ENCODE results near the gene KIF25. TPM values are rescaled to one million over a fixed set of nuclear protein-coding genes. Genes with fewer than 3 reads are reported as not detected.
A peak's percentile ranks its signal among the peaks of the same experiment; 100 is the strongest.

Gene KIF25
- total RNA-seq, 1 experiment from 2014 or later, result 0.59 TPM

GRCh38 chr6:168034537-168034936, 37.1 kb downstream of the KIF25 start:
- no peak overlapping the region for H2AFZ ChIP-seq (ENCODE audit: low read length)
- no peaks in the 10 kb centered on the region for H3K79me1 ChIP-seq (ENCODE audit: insufficient read depth, low read depth, low read length, poor library complexity, severe bottlenecking)
- H2BK20ac ChIP-seq (ENCODE audit: low read depth, low read length, poor library complexity, severe bottlenecking), result no peak overlapping the region
- H3K9me3 Mint-ChIP-seq, result peaks cover 35% of the 10 kb centered on the region in 2 experiments
- no peak overlapping the region for H3K56ac ChIP-seq (ENCODE audit: insufficient read length, low read depth, low read length)
- no peak for TF ChIP-seq CTCF (conservative IDR thresholded peaks at IDR 0.05)
- H3K14ac ChIP-seq (ENCODE audit: insufficient read depth, low read length), result no peak overlapping the region
- H3T11ph ChIP-seq (ENCODE audit: low read length), result no peak overlapping the region
- H4K5ac ChIP-seq (ENCODE audit: insufficient read length, low read depth, low read length), result no peak overlapping the region
- peaks cover 3% of the 10 kb centered on the region for H3K23me2 ChIP-seq (ENCODE audit: insufficient read length, low read depth, low read length, poor library complexity, severe bottlenecking)
- H2BK120ac ChIP-seq (ENCODE audit: low read depth, low read length, poor library complexity, severe bottlenecking), result no peak overlapping the region
- no peak overlapping the region for H3K27ac ChIP-seq (ENCODE audit: insufficient read length, low read depth, low read length)
- peak overlapping the region in 1 of 3 experiments; percentile 75; a peak in 2 of 7 replicates for H3K27ac Mint-ChIP-seq
- no peaks in the 10 kb centered on the region for H3K79me2 ChIP-seq (ENCODE audit: insufficient read depth, low read length)
- H3K36me3 Mint-ChIP-seq (ENCODE audit: insufficient read depth in 1 of 3, low read depth in 3 of 3), result peaks cover 10 to 25% (median 16%) of the 10 kb centered on the region in 3 experiments
- H3K4ac ChIP-seq (ENCODE audit: low read depth, low read length), result no peak overlapping the region
- no peak overlapping the region for H3K23ac ChIP-seq (ENCODE audit: insufficient read length, low read depth, low read length)
- H2AK5ac ChIP-seq (ENCODE audit: insufficient read length, low read length), result no peak overlapping the region
- no peak overlapping the region for H2BK15ac ChIP-seq (ENCODE audit: low read depth, low read length)
- H3K9ac ChIP-seq (ENCODE audit: extremely low read depth, insufficient read length, low read length), result no peak overlapping the region
- no peak for DNase-seq
- H2BK5ac ChIP-seq (ENCODE audit: insufficient read length, low read length), result no peak overlapping the region
- peaks cover 16% of the 10 kb centered on the region for H3K9me3 ChIP-seq (ENCODE audit: control insufficient read depth, low read depth, low read length)
- no peaks in the 10 kb centered on the region for H3K27me3 ChIP-seq (ENCODE audit: insufficient read depth, low read length)
- H3K18ac ChIP-seq (ENCODE audit: insufficient read length, low read depth, low read length), result no peak overlapping the region
- peaks cover 4% of the 10 kb centered on the region; the same call in 1 of the 2 replicates for H3K4me1 ChIP-seq (ENCODE audit: insufficient read depth, low read length)
- no peaks in the 10 kb centered on the region for H4K20me1 ChIP-seq (ENCODE audit: control insufficient read depth, insufficient read depth, insufficient read length)
- H3K4me3 Mint-ChIP-seq, result peak overlapping the region; percentile 57 to 78; a peak in 4 of 5 replicates
- peaks cover 46 to 49% of the 10 kb centered on the region in 2 experiments for H3K4me1 Mint-ChIP-seq
- H4K91ac ChIP-seq (ENCODE audit: insufficient read length, low read depth, low read length), result no peak overlapping the region
- H4K8ac ChIP-seq (replicated peaks; ENCODE audit: insufficient read length, low read depth, low read length), result no peak overlapping the region
- WGBS (ENCODE audit: extremely low coverage, insufficient read length, low lambda C conversion rate), result no CpG with 5 or more reads among the region's 18 CpGs
- H3K4me2 ChIP-seq (ENCODE audit: insufficient read depth, insufficient read length, low read length), result no peak overlapping the region
- H2BK12ac ChIP-seq (ENCODE audit: insufficient read length, low read depth, low read length), result no peak overlapping the region
- peaks cover 28% of the 10 kb centered on the region for H3K27me3 Mint-ChIP-seq (ENCODE audit: low read depth)

Measured in H9 (cell line).